Measurements from ENCODE around the gene GMFB. TPM values are rescaled to one million over a fixed set of nuclear protein-coding genes. Genes with fewer than 3 reads are reported as not detected.

GMFB gene
- polyA plus RNA-seq, 1 donor, result 58.5 TPM

GRCh38 chr14:54524410-54524809 is 35.6 kb upstream of the GMFB start:
- DNase-seq, result no peak
- H3K27ac ChIP-seq (ENCODE audit: low read length), result no peak overlapping the region
- no peaks in the 10 kb centered on the region for H3K9me3 ChIP-seq (ENCODE audit: control insufficient read depth, low read depth, low read length)
- no peaks in the 10 kb centered on the region for H3K27me3 ChIP-seq (ENCODE audit: control insufficient read depth, insufficient read depth, low read length)
- peaks cover 17% of the 10 kb centered on the region for H3K36me3 ChIP-seq (ENCODE audit: control insufficient read depth, insufficient read depth, low read length)
- 100% methylated on average over 2 of the region's 4 CpGs for WGBS (ENCODE audit: insufficient coverage, low lambda C conversion rate)
- H3K4me3 ChIP-seq (ENCODE audit: low read length), result no peak overlapping the region
- no peaks in the 10 kb centered on the region for H3K4me1 ChIP-seq (ENCODE audit: control insufficient read depth, insufficient read depth, low read length)

GRCh38 chr14:54516709-54517108 is 27.9 kb upstream of the GMFB start:
- Histone ChIP-seq H3K27me3 (ENCODE audit: control insufficient read depth, insufficient read depth, low read length) (no peaks in the 10 kb centered on the region), H3K27ac (ENCODE audit: low read length) (no peak overlapping the region), H3K4me3 (ENCODE audit: low read length) (no peak overlapping the region), H3K36me3 (ENCODE audit: control insufficient read depth, insufficient read depth, low read length) (peaks cover 2% of the 10 kb centered on the region), H3K9me3 (ENCODE audit: control insufficient read depth, low read depth, low read length) (peaks cover 9% of the 10 kb centered on the region), H3K4me1 (ENCODE audit: control insufficient read depth, insufficient read depth, low read length) (no peaks in the 10 kb centered on the region)
- no peak for DNase-seq
- 100% methylated on average over 1 of the region's 1 CpG for WGBS (ENCODE audit: insufficient coverage, low lambda C conversion rate)

GRCh38 chr14:54515670-54516069 is 26.9 kb upstream of the GMFB start:
- Histone ChIP-seq H3K4me3 (ENCODE audit: low read length) (no peak overlapping the region), H3K27ac (ENCODE audit: low read length) (no peak overlapping the region), H3K9me3 (ENCODE audit: control insufficient read depth, low read depth, low read length) (peaks cover 9% of the 10 kb centered on the region), H3K27me3 (ENCODE audit: control insufficient read depth, insufficient read depth, low read length) (no peaks in the 10 kb centered on the region), H3K4me1 (ENCODE audit: control insufficient read depth, insufficient read depth, low read length) (peaks cover 2% of the 10 kb centered on the region), H3K36me3 (ENCODE audit: control insufficient read depth, insufficient read depth, low read length) (peaks cover 2% of the 10 kb centered on the region)
- DNase-seq, result no peak
- 90% methylated on average over 1 of the region's 1 CpG for WGBS (ENCODE audit: insufficient coverage, low lambda C conversion rate)

GRCh38 chr14:54512393-54512792 is 23.6 kb upstream of the GMFB start:
- Histone ChIP-seq H3K27me3 (ENCODE audit: control insufficient read depth, insufficient read depth, low read length) (no peaks in the 10 kb centered on the region), H3K9me3 (ENCODE audit: control insufficient read depth, low read depth, low read length) (peaks cover 9% of the 10 kb centered on the region), H3K36me3 (ENCODE audit: control insufficient read depth, insufficient read depth, low read length) (peaks cover 2% of the 10 kb centered on the region), H3K4me1 (ENCODE audit: control insufficient read depth, insufficient read depth, low read length) (peaks cover 3% of the 10 kb centered on the region), H3K4me3 (ENCODE audit: low read length) (no peak overlapping the region), H3K27ac (ENCODE audit: low read length) (no peak overlapping the region)
- no peak for DNase-seq
- no CpG with 5 or more reads among the region's 1 CpG for whole genome bisulfite sequencing (ENCODE audit: insufficient coverage, low lambda C conversion rate)

- WGBS (ENCODE audit: insufficient coverage, low lambda C conversion rate), result no CpG with 5 or more reads among the region's 66 CpGs
- H3K27me3 ChIP-seq (ENCODE audit: control insufficient read depth, insufficient read depth, low read length), result no peaks in the 10 kb centered on the region
- peak within 1 kb of the TSS; percentile 84 for H3K27ac ChIP-seq (ENCODE audit: low read length)
- H3K4me3 ChIP-seq (ENCODE audit: low read length), result peak within 1 kb of the TSS; percentile 99
- peaks cover 3% of the 10 kb centered on the region for H3K4me1 ChIP-seq (ENCODE audit: control insufficient read depth, insufficient read depth, low read length)
- DNase-seq, result peak; percentile 97 to 98
- no peaks in the 10 kb centered on the region for H3K9me3 ChIP-seq (ENCODE audit: control insufficient read depth, low read depth, low read length)
- no peaks in the 10 kb centered on the region for H3K36me3 ChIP-seq (ENCODE audit: control insufficient read depth, insufficient read depth, low read length)
These were observed 21.0 kb upstream of the GMFB start, which contains the start of gene CGRRF1 for GRCh38 chr14:54509546-54510501. Gene CGRRF1, plus strand, starts transcription at chr14:54509906. Its CDS starts 54 bp downstream, at chr14:54509960.

- peaks cover 7% of the 10 kb centered on the region for H3K4me1 ChIP-seq (ENCODE audit: control insufficient read depth, insufficient read depth, low read length)
These were observed 14.7 kb upstream of the GMFB start for GRCh38 chr14:54503486-54503885.

GRCh38 chr14:54502602-54503001 is 13.8 kb upstream of the GMFB start:
- Histone ChIP-seq H3K4me1 (ENCODE audit: control insufficient read depth, insufficient read depth, low read length) (peaks cover 16% of the 10 kb centered on the region), H3K27ac (ENCODE audit: low read length) (no peak overlapping the region), H3K4me3 (ENCODE audit: low read length) (no peak overlapping the region), H3K9me3 (ENCODE audit: control insufficient read depth, low read depth, low read length) (no peaks in the 10 kb centered on the region), H3K27me3 (ENCODE audit: control insufficient read depth, insufficient read depth, low read length) (no peaks in the 10 kb centered on the region), H3K36me3 (ENCODE audit: control insufficient read depth, insufficient read depth, low read length) (no peaks in the 10 kb centered on the region)
- no CpG with 5 or more reads among the region's 2 CpGs for WGBS (ENCODE audit: insufficient coverage, low lambda C conversion rate)
- no peak for DNase-seq

More at GRCh38 chr14:54503486-54503885, 14.7 kb upstream of the GMFB start:
- H3K9me3 ChIP-seq (ENCODE audit: control insufficient read depth, low read depth, low read length), result no peaks in the 10 kb centered on the region
- DNase-seq, result no peak
- no CpG with 5 or more reads among the region's 3 CpGs for WGBS (ENCODE audit: insufficient coverage, low lambda C conversion rate)
- no peaks in the 10 kb centered on the region for H3K27me3 ChIP-seq (ENCODE audit: control insufficient read depth, insufficient read depth, low read length)
- no peak overlapping the region for H3K27ac ChIP-seq (ENCODE audit: low read length)
- no peaks in the 10 kb centered on the region for H3K36me3 ChIP-seq (ENCODE audit: control insufficient read depth, insufficient read depth, low read length)
- H3K4me3 ChIP-seq (ENCODE audit: low read length), result no peak overlapping the region

GRCh38 chr14:54501480-54501879 is 12.7 kb upstream of the GMFB start:
- Histone ChIP-seq H3K4me1 (ENCODE audit: control insufficient read depth, insufficient read depth, low read length) (peaks cover 22% of the 10 kb centered on the region), H3K36me3 (ENCODE audit: control insufficient read depth, insufficient read depth, low read length) (no peaks in the 10 kb centered on the region)
- no CpG with 5 or more reads among the region's 3 CpGs for WGBS (ENCODE audit: insufficient coverage, low lambda C conversion rate)

GRCh38 chr14:54500744-54501143 is 12.0 kb upstream of the GMFB start:
- Histone ChIP-seq H3K36me3 (ENCODE audit: control insufficient read depth, insufficient read depth, low read length) (no peaks in the 10 kb centered on the region), H3K9me3 (ENCODE audit: control insufficient read depth, low read depth, low read length) (no peaks in the 10 kb centered on the region), H3K27ac (ENCODE audit: low read length) (no peak overlapping the region), H3K27me3 (ENCODE audit: control insufficient read depth, insufficient read depth, low read length) (no peaks in the 10 kb centered on the region), H3K4me1 (ENCODE audit: control insufficient read depth, insufficient read depth, low read length) (peaks cover 22% of the 10 kb centered on the region), H3K4me3 (ENCODE audit: low read length) (no peak overlapping the region)
- no peak for DNase-seq
- 86% methylated on average over 1 of the region's 3 CpGs for WGBS (ENCODE audit: insufficient coverage, low lambda C conversion rate)

More at GRCh38 chr14:54501480-54501879, 12.7 kb upstream of the GMFB start:
- no peak overlapping the region for H3K27ac ChIP-seq (ENCODE audit: low read length)
- no peaks in the 10 kb centered on the region for H3K27me3 ChIP-seq (ENCODE audit: control insufficient read depth, insufficient read depth, low read length)
- no peaks in the 10 kb centered on the region for H3K9me3 ChIP-seq (ENCODE audit: control insufficient read depth, low read depth, low read length)
- peak in 1 of 2 donors; percentile 38 for DNase-seq
- H3K4me3 ChIP-seq (ENCODE audit: low read length), result no peak overlapping the region

GRCh38 chr14:54498579-54498978 is 9.8 kb upstream of the GMFB start:
- H3K4me1 ChIP-seq (ENCODE audit: control insufficient read depth, insufficient read depth, low read length), result peaks cover 22% of the 10 kb centered on the region
- no peaks in the 10 kb centered on the region for H3K27me3 ChIP-seq (ENCODE audit: control insufficient read depth, insufficient read depth, low read length)
- H3K36me3 ChIP-seq (ENCODE audit: control insufficient read depth, insufficient read depth, low read length), result no peaks in the 10 kb centered on the region
- no CpG with 5 or more reads among the region's 7 CpGs for WGBS (ENCODE audit: insufficient coverage, low lambda C conversion rate)
- peak overlapping the region; percentile 70 for H3K27ac ChIP-seq (ENCODE audit: low read length)
- no peak for DNase-seq
- H3K4me3 ChIP-seq (ENCODE audit: low read length), result no peak overlapping the region
- no peaks in the 10 kb centered on the region for H3K9me3 ChIP-seq (ENCODE audit: control insufficient read depth, low read depth, low read length)

All from large intestine (tissue), 3 donors.